A549 treated with AZD9567 at 1 μM for 4 hours (cell line): ENCODE results near the gene BBX. TPM values are rescaled to one million over a fixed set of nuclear protein-coding genes. Genes with fewer than 3 reads are reported as not detected.

Source experiments
- total RNA-seq: library from RNA; stranded (reverse); fragments of 200-300 nt; extraction: Qiagen RNA extraction; gene quantifications from 5 replicates; pipeline ENCODE4 v1.2.3, GENCODE V29; 2022; ENCODE audit not compliant: insufficient read depth

Gene BBX
- 11.6 to 16.8 TPM (median 15.1 TPM) in 5 replicates for total RNA-seq

DNA sequence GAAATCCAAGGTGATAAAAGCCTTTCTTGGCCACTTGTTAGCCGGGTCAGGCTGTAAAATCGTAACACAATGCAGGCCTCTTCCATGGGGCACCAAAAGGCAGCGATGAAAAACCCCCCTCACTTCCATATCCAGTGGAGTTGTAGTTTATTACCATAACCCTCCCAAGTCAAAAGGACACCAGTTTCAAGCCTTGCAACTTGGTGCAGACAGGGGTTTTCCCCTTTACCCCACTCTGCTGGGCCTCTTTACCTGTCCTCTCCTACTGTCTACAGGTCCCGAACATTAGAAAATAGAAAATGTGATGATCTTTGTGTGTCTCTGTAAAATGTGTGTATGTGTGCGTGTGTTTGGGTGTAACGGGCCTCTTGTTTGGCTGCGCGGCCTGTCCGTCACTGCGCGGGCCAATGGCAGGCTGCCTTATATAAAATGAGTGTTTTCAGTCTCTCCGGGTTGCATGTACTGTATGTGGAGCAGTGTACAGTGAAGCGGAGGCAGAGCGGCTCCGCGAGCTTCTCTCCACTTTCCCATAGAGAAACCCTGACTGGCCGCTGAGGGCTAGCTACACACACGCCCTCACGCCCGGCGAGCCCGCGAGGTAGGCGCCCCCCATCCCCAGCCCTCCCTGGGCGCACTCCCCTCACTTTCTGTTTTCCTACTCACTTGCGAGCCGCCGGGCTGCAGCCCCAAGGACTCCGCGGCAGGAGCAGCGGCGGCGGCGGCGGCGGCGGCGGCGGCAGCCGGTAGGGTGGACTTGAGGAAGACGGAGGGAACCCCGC lies at the start of gene BBX:
TSS of gene BBX (plus strand) at position 453 of the 779 bp plus-strand sequence. CDS start 187,499 bp downstream, outside the sequence.

Other genes with a start within 250 kb of the BBX start
- not detected in 5 replicates for gene CCDC54, start 145.5 kb upstream of the BBX start, total RNA-seq